Epidermal melanocyte (primary cell): Measurements from ENCODE around the gene SLPI.

Source experiments
- DNase-seq: peaks from one replicate; pipeline ENCODE4 v3.0.0; 2011; ENCODE audit warnings: low spot score; ENCODE audit not compliant: insufficient read length

The SLPI gene

GRCh38 chr20:45275338-45275737, 21.0 kb upstream of the SLPI start:
- DNase-seq = no peak

GRCh38 chr20:45269754-45270270, 15.4 kb upstream of the SLPI start:
- no peak for DNase-seq

GRCh38 chr20:45269056-45269455, 14.7 kb upstream of the SLPI start:
- no peak for DNase-seq

- DNase-seq = no peak
Measured at GRCh38 chr20:45268531-45268930, 14.2 kb upstream of the SLPI start.

- DNase-seq = no peak
Measured at GRCh38 chr20:45266977-45267376, 12.6 kb upstream of the SLPI start.

- no peak for DNase-seq
Measured at GRCh38 chr20:45263556-45264266, 9.3 kb upstream of the SLPI start.

- DNase-seq = no peak
Measured at GRCh38 chr20:45258664-45259063, 4.3 kb upstream of the SLPI start.

- DNase-seq = no peak
Measured at GRCh38 chr20:45258259-45258658, 3.9 kb upstream of the SLPI start.

GRCh38 chr20:45257711-45258110, 3.3 kb upstream of the SLPI start:
- DNase-seq = no peak

GRCh38 chr20:45257161-45257560, 2.8 kb upstream of the SLPI start:
- DNase-seq = no peak

GRCh38 chr20:45253261-45253660, 1.1 kb downstream of the SLPI start:
- no peak for DNase-seq

- DNase-seq = no peak
Measured at GRCh38 chr20:45251884-45252560, 2.3 kb downstream of the SLPI start.

- no peak for DNase-seq
Measured at GRCh38 chr20:45248609-45249008, 5.8 kb downstream of the SLPI start.

- no peak for DNase-seq
Measured at GRCh38 chr20:45247865-45248264, 6.5 kb downstream of the SLPI start.

GRCh38 chr20:45246109-45246508, 8.3 kb downstream of the SLPI start:
- DNase-seq = no peak

GRCh38 chr20:45238139-45238538, 16.2 kb downstream of the SLPI start:
- DNase-seq = no peak

GRCh38 chr20:45235995-45236394, 18.4 kb downstream of the SLPI start:
- DNase-seq = no peak

GRCh38 chr20:45230631-45231030, 23.7 kb downstream of the SLPI start:
- no peak for DNase-seq

GRCh38 chr20:45229264-45230056, 24.9 kb downstream of the SLPI start:
- DNase-seq = no peak

- DNase-seq = no peak
Measured at GRCh38 chr20:45226287-45226686, 28.1 kb downstream of the SLPI start.

GRCh38 chr20:45223136-45223535, 31.2 kb downstream of the SLPI start:
- DNase-seq = no peak

- no peak for DNase-seq
Measured at GRCh38 chr20:45221076-45221475, 33.3 kb downstream of the SLPI start, which contains the start of gene SEMG2. TSS of gene SEMG2 (plus strand) at chr20:45221373. CDS start at chr20:45221390, 17 bp downstream.
